Epidermal melanocyte (primary cell): ENCODE results near the gene KRTAP10-1.
"Not testable (repeated sequence)": the region's sequence is repeated elsewhere in the genome, so short reads cannot be mapped to it uniquely, and the experiment has no call there.

Experiments used
- DNase-seq: peaks from one replicate; pipeline ENCODE4 v3.0.0; 2011; ENCODE audit warnings: low spot score; ENCODE audit not compliant: insufficient read length

Gene KRTAP10-1, protein sequence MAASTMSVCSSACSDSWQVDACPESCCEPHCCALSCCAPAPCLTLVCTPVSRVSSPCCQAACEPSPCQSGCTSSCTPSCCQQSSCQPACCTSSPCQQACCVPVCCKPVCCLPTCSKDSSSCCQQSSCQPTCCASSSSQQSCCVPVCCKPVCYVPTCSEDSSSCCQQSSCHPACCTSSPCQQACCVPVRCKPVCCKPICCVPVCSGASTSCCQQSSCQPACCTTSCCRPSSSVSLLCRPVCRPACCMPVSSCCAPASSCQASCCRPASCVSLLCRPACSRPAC

GRCh38 chr21:44539991-44540666 is at the start of gene KRTAP10-1:
TSS of gene KRTAP10-1 (minus strand) at chr21:44540195. CDS start at chr21:44540150, 45 bp downstream.
- DNase-seq, result no peak

GRCh38 chr21:44589094-44589493 is 49.1 kb upstream of the KRTAP10-1 start:
- DNase-seq, result no peak

- no peak for DNase-seq
These were observed 45.9 kb upstream of the KRTAP10-1 start for GRCh38 chr21:44585892-44586291.

GRCh38 chr21:44583800-44584147 is 43.8 kb upstream of the KRTAP10-1 start:
- no peak for DNase-seq

- DNase-seq, result no peak
These were observed 43.2 kb upstream of the KRTAP10-1 start for GRCh38 chr21:44583089-44583799.

GRCh38 chr21:44582055-44582454 is 42.1 kb upstream of the KRTAP10-1 start:
- DNase-seq, result no peak

- DNase-seq, result no peak
These were observed 41.2 kb upstream of the KRTAP10-1 start for GRCh38 chr21:44581158-44581557.

- DNase-seq, result not testable (repeated sequence)
These were observed 40.3 kb upstream of the KRTAP10-1 start, which contains the start of gene KRTAP10-5 for GRCh38 chr21:44580231-44580821. TSS of gene KRTAP10-5 (minus strand) at chr21:44580604. CDS start at chr21:44580578, 26 bp downstream.

DNA sequence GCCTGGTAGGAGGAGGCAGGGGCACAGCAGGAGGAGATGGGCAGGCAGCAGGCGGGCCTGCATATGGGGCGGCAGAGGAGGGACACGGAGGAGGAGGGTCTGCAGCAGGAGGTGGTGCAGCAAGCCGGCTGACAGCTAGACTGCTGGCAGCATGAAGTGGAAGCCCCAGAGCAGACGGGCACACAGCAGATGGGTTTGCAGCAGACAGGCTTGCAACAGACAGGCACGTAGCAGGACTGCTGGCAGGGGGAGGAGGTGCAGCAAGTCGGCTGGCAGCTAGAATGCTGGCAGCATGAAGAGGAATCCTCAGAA is 39.8 kb upstream of the KRTAP10-1 start:
- no peak for DNase-seq

DNA sequence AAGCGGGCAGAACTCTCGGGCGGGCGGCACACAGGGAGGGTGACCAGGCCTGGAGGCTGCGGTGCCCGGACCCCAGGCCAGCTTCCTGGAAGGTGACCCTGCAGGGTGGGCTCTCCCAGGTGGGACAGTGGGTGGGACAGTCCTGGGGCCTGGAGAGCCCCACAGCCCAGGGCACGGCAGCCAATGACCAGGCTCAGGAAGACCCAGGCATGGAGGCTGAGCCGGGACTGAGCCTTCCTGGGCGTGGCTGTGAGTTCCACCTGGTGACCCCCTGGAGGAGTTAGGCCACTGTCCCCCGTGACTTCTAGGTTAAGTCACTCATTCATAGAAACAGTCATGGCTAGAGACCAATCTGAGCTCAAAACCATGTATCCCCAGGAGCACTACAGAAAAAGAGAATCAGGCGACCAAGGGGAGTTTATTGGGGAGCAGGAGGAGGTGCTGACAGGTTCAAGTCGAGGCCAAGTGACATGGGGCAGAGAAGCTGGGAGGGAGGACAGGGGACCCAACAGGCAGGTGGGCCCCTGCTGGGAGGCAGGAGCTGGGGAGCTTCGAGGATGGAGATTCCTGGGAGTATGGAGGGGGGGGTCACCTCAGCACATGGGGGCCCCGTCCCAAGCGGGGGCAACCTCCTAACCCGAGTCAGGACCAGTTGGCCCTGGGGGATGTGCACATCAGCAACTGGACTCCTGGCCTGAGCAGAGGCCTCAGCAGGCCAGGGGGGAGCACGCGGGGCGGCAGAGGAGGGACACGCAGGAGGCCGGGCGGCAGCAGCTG is 39.2 kb upstream of the KRTAP10-1 start:
- no peak for DNase-seq

DNA sequence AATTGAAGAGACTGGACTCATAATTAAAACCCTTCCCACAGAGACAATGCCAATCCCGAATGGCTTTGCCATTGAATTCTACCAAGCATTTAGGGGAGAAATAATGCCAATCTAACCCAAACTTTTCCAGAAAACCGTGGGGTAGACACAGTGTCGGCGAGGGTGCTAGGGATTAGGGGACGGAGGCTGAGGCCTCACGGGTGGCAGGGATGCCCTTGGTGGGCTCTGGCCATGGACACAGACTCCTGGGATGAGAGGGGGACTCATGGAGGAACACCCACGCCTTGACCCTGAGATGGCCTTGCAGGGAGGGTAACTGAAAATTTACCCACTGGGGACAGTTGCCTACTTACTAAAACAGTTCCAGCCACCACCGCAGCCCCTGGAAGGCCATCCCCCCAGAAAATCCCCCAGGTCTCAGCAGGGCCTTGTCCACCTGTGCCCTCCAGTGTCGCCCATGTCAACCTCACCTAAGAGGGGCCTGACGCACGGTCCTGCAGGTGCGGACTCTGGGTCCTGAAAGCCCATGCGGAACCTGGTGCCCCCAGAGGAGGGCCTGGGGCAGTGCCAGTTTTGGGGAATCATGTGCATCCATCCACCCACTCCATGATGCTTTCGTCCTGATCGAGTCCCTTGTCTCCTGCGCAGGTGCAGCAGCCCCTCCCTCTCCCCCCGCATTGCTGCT is 38.5 kb upstream of the KRTAP10-1 start:
- DNase-seq, result no peak

DNA sequence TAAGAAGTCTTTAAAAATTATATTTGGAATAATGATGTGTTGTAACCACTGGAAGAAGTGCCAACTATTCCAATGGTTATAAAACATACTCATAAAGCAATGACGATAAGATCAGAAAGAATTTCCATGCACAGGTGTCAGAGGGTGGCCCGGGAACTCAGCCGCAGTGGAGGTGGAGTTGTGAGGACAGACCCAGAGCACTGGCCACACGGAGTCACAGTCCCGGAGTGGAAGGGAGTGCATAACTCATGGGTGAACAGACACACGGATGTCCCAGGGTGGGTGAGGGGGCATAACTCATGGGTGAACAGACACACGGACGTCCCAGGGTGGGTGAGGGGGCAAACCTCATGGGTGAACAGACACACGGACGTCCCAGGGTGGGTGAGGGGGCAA is 36.0 kb upstream of the KRTAP10-1 start:
- no peak for DNase-seq

GRCh38 chr21:44575307-44576024 is 35.5 kb upstream of the KRTAP10-1 start:
- DNase-seq, result no peak

DNA sequence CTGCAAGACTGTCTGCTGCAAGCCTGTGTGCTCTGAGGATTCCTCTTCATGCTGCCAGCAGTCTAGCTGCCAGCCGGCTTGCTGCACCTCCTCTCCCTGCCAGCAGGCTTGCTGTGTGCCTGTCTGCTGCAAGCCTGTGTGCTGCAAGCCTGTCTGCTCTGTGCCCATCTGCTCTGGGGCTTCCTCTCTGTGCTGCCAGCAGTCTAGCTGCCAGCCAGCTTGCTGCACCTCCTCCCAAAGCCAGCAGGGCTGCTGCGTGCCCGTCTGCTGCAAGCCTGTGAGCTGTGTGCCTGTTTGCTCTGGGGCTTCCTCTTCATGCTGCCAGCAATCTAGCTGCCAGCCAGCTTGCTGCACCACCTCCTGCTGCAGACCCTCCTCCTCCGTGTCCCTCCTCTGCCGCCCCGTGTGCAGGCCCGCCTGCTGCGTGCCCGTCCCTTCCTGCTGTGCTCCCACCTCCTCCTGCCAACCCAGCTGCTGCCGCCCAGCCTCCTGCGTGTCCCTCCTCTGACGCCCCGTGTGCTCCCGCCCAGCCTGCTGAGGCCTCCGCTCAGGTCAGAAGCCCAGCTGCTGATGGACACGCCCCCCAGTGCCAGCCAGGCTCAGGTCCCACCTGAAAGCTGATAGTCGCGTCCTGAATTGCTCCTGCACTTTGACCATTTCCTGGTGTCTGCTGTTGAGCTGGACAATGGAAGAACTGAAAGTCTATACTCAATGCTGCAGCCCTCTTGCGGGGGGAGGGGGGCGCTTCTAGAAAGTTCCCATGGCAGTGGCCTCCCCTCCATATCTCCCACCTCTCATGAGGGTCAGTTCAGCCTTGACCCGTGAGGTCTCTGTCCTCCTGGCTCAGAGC is 34.7 kb upstream of the KRTAP10-1 start:
- DNase-seq, result no peak

- DNase-seq, result not testable (repeated sequence)
These were observed 33.8 kb upstream of the KRTAP10-1 start, which contains the start of gene KRTAP10-4 for GRCh38 chr21:44573630-44574456. TSS of gene KRTAP10-4 (plus strand) at chr21:44573729. CDS start at chr21:44573759, 30 bp downstream.

DNA sequence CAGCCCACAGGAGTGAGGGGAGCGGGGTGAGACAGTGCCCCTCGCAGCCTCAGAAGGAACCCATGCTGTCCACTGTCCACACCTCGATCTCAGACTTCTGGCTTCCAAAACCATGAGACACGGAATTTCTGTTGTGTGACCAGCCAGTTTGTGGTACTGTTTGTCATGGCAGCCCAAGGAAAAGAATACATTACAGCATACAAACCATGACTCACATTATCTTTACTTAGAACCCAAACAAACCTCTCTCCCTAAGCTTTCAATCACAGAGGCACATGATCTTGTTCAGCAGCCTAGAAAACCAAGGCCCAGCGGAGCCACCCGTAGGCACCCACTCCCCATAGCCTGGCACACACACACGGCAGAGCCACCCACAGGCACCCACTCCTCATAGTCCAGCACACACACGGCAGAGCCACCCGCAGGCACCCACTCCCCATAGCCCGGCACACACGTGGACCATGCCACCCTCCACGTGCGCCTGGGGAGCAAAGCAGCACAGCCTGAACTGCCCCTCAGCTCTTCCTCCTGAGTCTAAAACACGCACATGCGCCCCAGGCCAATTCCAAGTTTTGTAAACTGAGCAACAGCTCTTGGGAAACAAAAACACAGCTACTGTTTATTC is 33.1 kb upstream of the KRTAP10-1 start:
- DNase-seq, result no peak
